ENCODE data around the gene QTRT2. TPM values are rescaled to one million over a fixed set of nuclear protein-coding genes. Genes with fewer than 3 reads are reported as not detected.

Gene QTRT2
- total RNA-seq, 1 experiment from 2014 or later, result 84.1 TPM

DNA sequence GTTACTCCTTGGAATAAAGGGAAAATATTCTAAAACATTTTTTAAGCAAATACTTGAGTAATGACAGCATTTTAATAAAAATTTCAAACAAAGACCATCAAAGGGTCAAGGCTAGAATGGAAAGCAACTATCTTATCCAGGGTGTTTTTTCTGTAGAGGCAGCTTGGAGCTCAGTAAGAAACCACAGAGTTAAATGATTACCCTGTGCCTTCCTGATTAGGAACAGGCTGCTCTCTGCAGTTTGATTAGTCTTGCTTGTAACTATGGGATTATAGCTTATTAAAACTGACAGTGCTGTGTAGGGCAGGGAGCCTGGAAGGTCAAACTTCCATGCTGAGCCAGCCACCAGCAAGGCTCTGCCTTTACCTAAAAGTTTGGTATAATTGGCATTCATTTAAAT lies 33.1 kb downstream of the QTRT2 start:
- no peak overlapping the region for H4K5ac ChIP-seq (ENCODE audit: insufficient read length, low read depth, low read length)
- no peak overlapping the region for H3K4me2 ChIP-seq (ENCODE audit: insufficient read depth, insufficient read length, low read length)
- TF ChIP-seq, protein P1, sequence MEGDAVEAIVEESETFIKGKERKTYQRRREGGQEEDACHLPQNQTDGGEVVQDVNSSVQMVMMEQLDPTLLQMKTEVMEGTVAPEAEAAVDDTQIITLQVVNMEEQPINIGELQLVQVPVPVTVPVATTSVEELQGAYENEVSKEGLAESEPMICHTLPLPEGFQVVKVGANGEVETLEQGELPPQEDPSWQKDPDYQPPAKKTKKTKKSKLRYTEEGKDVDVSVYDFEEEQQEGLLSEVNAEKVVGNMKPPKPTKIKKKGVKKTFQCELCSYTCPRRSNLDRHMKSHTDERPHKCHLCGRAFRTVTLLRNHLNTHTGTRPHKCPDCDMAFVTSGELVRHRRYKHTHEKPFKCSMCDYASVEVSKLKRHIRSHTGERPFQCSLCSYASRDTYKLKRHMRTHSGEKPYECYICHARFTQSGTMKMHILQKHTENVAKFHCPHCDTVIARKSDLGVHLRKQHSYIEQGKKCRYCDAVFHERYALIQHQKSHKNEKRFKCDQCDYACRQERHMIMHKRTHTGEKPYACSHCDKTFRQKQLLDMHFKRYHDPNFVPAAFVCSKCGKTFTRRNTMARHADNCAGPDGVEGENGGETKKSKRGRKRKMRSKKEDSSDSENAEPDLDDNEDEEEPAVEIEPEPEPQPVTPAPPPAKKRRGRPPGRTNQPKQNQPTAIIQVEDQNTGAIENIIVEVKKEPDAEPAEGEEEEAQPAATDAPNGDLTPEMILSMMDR (conservative IDR thresholded peaks at IDR 0.05), result no peak

More for the DNA sequence above, 33.1 kb downstream of the QTRT2 start:
- no peak overlapping the region for H3K4me3 Mint-ChIP-seq
- Histone ChIP-seq H2BK15ac (ENCODE audit: low read depth, low read length) (no peak overlapping the region), H4K91ac (ENCODE audit: insufficient read length, low read depth, low read length) (no peak overlapping the region), H3K23ac (ENCODE audit: insufficient read length, low read depth, low read length) (no peak overlapping the region), H3K79me2 (ENCODE audit: insufficient read depth, low read length) (no peaks in the 10 kb centered on the region), H3K4ac (ENCODE audit: low read depth, low read length) (no peak overlapping the region), H2BK120ac (ENCODE audit: low read depth, low read length, poor library complexity, severe bottlenecking) (no peak overlapping the region), H3K27ac (ENCODE audit: insufficient read length, low read depth, low read length) (no peak overlapping the region), H3K9me3 (ENCODE audit: control insufficient read depth, low read depth, low read length) (no peaks in the 10 kb centered on the region), H3K56ac (ENCODE audit: insufficient read length, low read depth, low read length) (no peak overlapping the region), H3K27me3 (ENCODE audit: insufficient read depth, low read length) (no peaks in the 10 kb centered on the region), H3K18ac (ENCODE audit: insufficient read length, low read depth, low read length) (no peak overlapping the region), H2BK5ac (ENCODE audit: insufficient read length, low read length) (no peak overlapping the region), H4K20me1 (ENCODE audit: control insufficient read depth, insufficient read depth, insufficient read length) (no peaks in the 10 kb centered on the region), H2BK12ac (ENCODE audit: insufficient read length, low read depth, low read length) (no peak overlapping the region), H2AFZ (ENCODE audit: low read length) (no peak overlapping the region), H3K4me1 (ENCODE audit: insufficient read depth, low read length) (no peaks in the 10 kb centered on the region), H3K79me1 (ENCODE audit: insufficient read depth, low read depth, low read length, poor library complexity, severe bottlenecking) (no peaks in the 10 kb centered on the region), H3K23me2 (ENCODE audit: insufficient read length, low read depth, low read length, poor library complexity, severe bottlenecking) (no peaks in the 10 kb centered on the region), H3T11ph (ENCODE audit: low read length) (no peak overlapping the region), H3K9ac (ENCODE audit: extremely low read depth, insufficient read length, low read length) (no peak overlapping the region), H4K8ac (replicated peaks; ENCODE audit: insufficient read length, low read depth, low read length) (no peak overlapping the region), H2BK20ac (ENCODE audit: low read depth, low read length, poor library complexity, severe bottlenecking) (no peak overlapping the region), H2AK5ac (ENCODE audit: insufficient read length, low read length) (no peak overlapping the region), H3K14ac (ENCODE audit: insufficient read depth, low read length) (no peak overlapping the region)
- H3K27me3 Mint-ChIP-seq (ENCODE audit: low read depth), result no peaks in the 10 kb centered on the region
- peaks cover 28 to 33% (median 31%) of the 10 kb centered on the region in 3 experiments for H3K36me3 Mint-ChIP-seq (ENCODE audit: insufficient read depth in 1 of 3, low read depth in 3 of 3)
- H3K27ac Mint-ChIP-seq, result no peak overlapping the region; a peak in 1 of 7 replicates
- H3K4me1 Mint-ChIP-seq, result peaks cover 0 to 3% of the 10 kb centered on the region in 2 experiments; a peak in 2 of 4 replicates
- peaks cover 0 to 2% of the 10 kb centered on the region in 2 experiments; a peak in 2 of 5 replicates for H3K9me3 Mint-ChIP-seq
- DNase-seq, result no peak

All from H9 (cell line).